ENCODE results near the gene COL4A4.

- no peak for TF ChIP-seq CTCF (IDR thresholded peaks at IDR 0.05)
- TF ChIP-seq POLR2AphosphoS5 (IDR thresholded peaks at IDR 0.05), result no peak
- TF ChIP-seq POLR2A (IDR thresholded peaks at IDR 0.05), result no peak
- TF ChIP-seq EP300 (IDR thresholded peaks at IDR 0.05), result no peak
Measured at GRCh38 chr2:226969417-226970080, 194.5 kb downstream of the COL4A4 start.

All from upper lobe of left lung (tissue), 4 donors.